Body of pancreas (tissue), 4 donors: ENCODE results near the gene NEGR1. TPM values are rescaled to one million over a fixed set of nuclear protein-coding genes. Genes with fewer than 3 reads are reported as not detected.

Experiments used
- ATAC-seq: fragments of 150-250 bp; one replicate; pipeline ENCODE4 v1.9.1; 2016
- DNase-seq, 4 donors: peaks; one replicate each; pipeline ENCODE4 v3.0.0-alpha.2; 2019
- H3K27ac ChIP-seq, 4 donors: fragments of 200-600 bp; sonication (generic); 1 replicate in 3 of 4; 2 replicates in 1 of 4; pipeline versions ENCODE4 v1.5.1 to v1.6.1; 2016 to 2019; ENCODE audit warnings: mild to moderate bottlenecking in 1 of 4, mixed read lengths in 1 of 4, moderate library complexity in 1 of 4
- H3K27me3 ChIP-seq, 2 donors: fragments of 200-600 bp; sonication (generic); one replicate each; pipeline ENCODE4 v1.6.0; 2016; ENCODE audit warnings: mild to moderate bottlenecking in 1 of 2
- H3K36me3 ChIP-seq, 2 donors: fragments of 200-600 bp; sonication (generic); replicated peaks in 1 of 2; 2 replicates each; pipeline ENCODE4 v1.5.1; 2016; ENCODE audit warnings: low read depth in 2 of 2; ENCODE audit not compliant: insufficient read depth in 1 of 2
- H3K4me1 ChIP-seq: fragments of 200-600 bp; sonication (generic); one replicate; pipeline ENCODE4 v1.6.0; 2016
- H3K4me3 ChIP-seq, 2 donors: fragments of 200-600 bp; sonication (generic); 1 replicate in 1 of 2; 2 replicates in 1 of 2; pipeline ENCODE4 v1.5.1; 2016 to 2019
- H3K9me3 ChIP-seq, 3 donors: fragments of 200-600 bp; sonication (generic); 1 replicate in 2 of 3; 2 replicates in 1 of 3; pipeline ENCODE4 v1.5.1; 2016
- POLR2A ChIP-seq, 3 donors: fragments of 450-650 bp; IDR thresholded peaks; one replicate each; pipeline ENCODE4 v1.6.1; 2016; ENCODE audit warnings: antibody characterized with exemption in 3 of 3, mild to moderate bottlenecking in 2 of 3
- WGBS, 2 donors: methylation state at CpG; one replicate each; pipeline ENCODE4 v1.1.5; 2017; 5-methylcytosine and 5-hydroxymethylcytosine counted together
- intact Hi-C: fragments of 100-400 bp; cut with DNase I; formaldehyde crosslinking; loops from one replicate; pipeline ENCODE4 v1.15.1; 2023
- total RNA-seq, 2 donors: library from RNA; depleted of rRNA; stranded (reverse); fragments of >200 nt; gene quantifications; one replicate each; pipeline ENCODE4 v1.1.0, GENCODE V29; 2016
- TF ChIP-seq, protein P1 (sequence below), 7 experiments: fragments of 450-650 bp in 4 of 7; fragments of 200-600 bp in 3 of 7; sonication (generic) in 3 of 7; IDR thresholded peaks; one replicate each; pipeline ENCODE4 v1.5.1; 2016 to 2019; ENCODE audit warnings: antibody characterized with exemption in 7 of 7

NEGR1 gene
- total RNA-seq, 2 donors from 2014 or later: 6.3 to 9.6 TPM

DNA sequence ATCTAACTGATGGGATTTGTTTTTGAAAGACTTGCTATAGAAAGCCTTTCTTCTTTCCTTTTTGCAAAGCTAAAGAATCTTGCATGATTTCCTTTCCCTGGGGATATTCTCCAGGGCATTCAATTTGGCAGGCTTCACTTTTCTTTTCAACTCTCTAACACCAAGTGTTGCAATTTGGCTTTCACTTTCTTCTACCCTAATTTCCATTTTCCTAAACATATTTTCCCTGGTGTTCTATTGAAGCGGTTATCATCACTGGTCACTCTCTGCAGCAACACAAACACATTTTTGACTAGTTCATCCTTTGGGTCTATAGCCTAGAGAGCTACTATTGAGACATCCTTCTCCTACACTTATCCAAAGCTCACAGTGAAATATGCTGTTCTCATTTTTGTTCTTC, 424.5 kb downstream of the NEGR1 start:
- Histone ChIP-seq H3K27me3 (no peaks in the 10 kb centered on the region), H3K9me3 (peaks cover 0 to under 1% (median 0%) of the 10 kb centered on the region in 3 donors), H3K4me1 (no peaks in the 10 kb centered on the region), H3K4me3 (no peak overlapping the region), H3K27ac (no peak overlapping the region), H3K36me3 (no peaks in the 10 kb centered on the region)
- intact Hi-C loops: no loop called here
- no peak for TF ChIP-seq POLR2A (IDR thresholded peaks at IDR 0.05)
- TF ChIP-seq, protein P1, sequence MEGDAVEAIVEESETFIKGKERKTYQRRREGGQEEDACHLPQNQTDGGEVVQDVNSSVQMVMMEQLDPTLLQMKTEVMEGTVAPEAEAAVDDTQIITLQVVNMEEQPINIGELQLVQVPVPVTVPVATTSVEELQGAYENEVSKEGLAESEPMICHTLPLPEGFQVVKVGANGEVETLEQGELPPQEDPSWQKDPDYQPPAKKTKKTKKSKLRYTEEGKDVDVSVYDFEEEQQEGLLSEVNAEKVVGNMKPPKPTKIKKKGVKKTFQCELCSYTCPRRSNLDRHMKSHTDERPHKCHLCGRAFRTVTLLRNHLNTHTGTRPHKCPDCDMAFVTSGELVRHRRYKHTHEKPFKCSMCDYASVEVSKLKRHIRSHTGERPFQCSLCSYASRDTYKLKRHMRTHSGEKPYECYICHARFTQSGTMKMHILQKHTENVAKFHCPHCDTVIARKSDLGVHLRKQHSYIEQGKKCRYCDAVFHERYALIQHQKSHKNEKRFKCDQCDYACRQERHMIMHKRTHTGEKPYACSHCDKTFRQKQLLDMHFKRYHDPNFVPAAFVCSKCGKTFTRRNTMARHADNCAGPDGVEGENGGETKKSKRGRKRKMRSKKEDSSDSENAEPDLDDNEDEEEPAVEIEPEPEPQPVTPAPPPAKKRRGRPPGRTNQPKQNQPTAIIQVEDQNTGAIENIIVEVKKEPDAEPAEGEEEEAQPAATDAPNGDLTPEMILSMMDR (IDR thresholded peaks at IDR 0.05): no peak
- ATAC-seq: no peak
- 76 to 91% methylated on average over 1 of the region's 1 CpG for WGBS, 2 donors
- DNase-seq: no peak

DNA sequence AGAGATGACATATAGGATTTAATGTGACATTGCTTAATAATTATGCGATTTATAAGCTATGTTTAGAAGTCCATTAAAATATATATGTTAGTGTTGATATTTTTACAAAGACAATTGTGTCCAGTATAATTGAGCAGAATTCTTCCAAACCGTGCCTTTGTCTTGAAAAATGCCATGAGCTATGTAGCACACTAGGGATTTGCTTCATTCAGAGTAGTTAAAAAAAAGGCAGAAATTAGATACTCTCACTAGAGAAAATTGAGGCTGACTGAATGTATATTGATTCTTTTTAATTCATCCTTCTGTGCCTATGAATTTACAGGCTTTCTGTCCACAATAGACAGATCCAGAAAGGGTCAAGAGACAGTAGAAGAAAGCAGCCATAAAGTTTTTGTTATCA, 429.0 kb downstream of the NEGR1 start:
- no peak overlapping the region for H3K27ac ChIP-seq
- no peak for TF ChIP-seq POLR2A (IDR thresholded peaks at IDR 0.05)
- TF ChIP-seq, protein P1 (IDR thresholded peaks at IDR 0.05): no peak
- H3K4me1 ChIP-seq: no peaks in the 10 kb centered on the region
- intact Hi-C loops: no loop called here
- H3K4me3 ChIP-seq: no peak overlapping the region
- ATAC-seq: no peak
- WGBS, 2 donors: 82 to 85% methylated on average over 2 of the region's 2 CpGs
- no peaks in the 10 kb centered on the region for H3K36me3 ChIP-seq
- no peak for DNase-seq
- H3K9me3 ChIP-seq: no peaks in the 10 kb centered on the region
- no peaks in the 10 kb centered on the region for H3K27me3 ChIP-seq

DNA sequence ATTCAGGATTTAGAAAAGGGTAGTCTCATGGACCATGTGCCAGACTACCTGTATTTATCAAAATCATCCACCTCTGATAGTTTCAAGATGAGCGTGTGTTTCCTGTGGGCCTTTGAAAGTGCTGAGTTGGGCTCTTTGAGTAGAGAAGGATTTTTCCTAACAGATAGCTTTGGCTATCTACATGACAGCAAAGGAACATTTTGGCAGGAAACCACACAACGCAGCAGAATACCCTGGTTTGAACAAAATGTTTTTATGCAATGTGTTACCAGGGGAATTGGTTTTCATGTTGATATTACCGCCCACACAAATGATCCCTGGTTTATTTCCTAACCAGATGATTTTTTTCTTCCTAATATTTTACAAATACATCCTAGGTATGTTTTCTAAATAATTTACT, 431.4 kb downstream of the NEGR1 start:
- Histone ChIP-seq H3K9me3 (no peaks in the 10 kb centered on the region), H3K27me3 (no peaks in the 10 kb centered on the region), H3K4me1 (no peaks in the 10 kb centered on the region), H3K4me3 (no peak overlapping the region), H3K27ac (no peak overlapping the region), H3K36me3 (no peaks in the 10 kb centered on the region)
- WGBS, 2 donors: 72 to 80% methylated on average over 3 of the region's 3 CpGs
- intact Hi-C loops: no loop called here
- ATAC-seq: peak; percentile 42
- DNase-seq: peak in 2 of 4 donors; percentile 15 to 31
- TF ChIP-seq, protein P1 (IDR thresholded peaks at IDR 0.05): no peak
- TF ChIP-seq POLR2A (IDR thresholded peaks at IDR 0.05): no peak

DNA sequence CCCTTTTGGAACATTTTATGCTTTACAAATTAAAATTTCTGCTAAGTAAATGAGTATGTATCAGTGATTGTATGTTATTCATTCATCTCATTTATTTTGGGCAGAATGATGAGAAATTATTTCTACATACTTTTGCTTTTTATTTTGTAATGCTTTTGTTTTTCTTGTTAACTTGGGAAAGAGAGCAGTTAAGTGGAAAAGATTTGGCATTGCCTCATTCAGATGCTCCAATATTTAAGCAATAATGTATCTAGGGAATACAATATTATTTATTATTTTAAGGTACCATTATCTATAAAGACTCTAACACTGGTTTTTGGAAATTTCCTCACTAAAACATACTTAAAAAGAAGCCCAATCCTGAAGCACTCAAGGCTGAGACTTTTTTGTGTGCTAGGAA, 431.8 kb downstream of the NEGR1 start:
- H3K4me1 ChIP-seq: no peaks in the 10 kb centered on the region
- no peaks in the 10 kb centered on the region for H3K9me3 ChIP-seq
- no peak overlapping the region for H3K27ac ChIP-seq
- H3K4me3 ChIP-seq: no peak overlapping the region
- intact Hi-C loops: no loop called here
- DNase-seq (no peak), ATAC-seq (no peak)
- H3K36me3 ChIP-seq: no peaks in the 10 kb centered on the region
- TF ChIP-seq, protein P1 (IDR thresholded peaks at IDR 0.05): no peak
- TF ChIP-seq POLR2A (IDR thresholded peaks at IDR 0.05): no peak
- no peaks in the 10 kb centered on the region for H3K27me3 ChIP-seq

DNA sequence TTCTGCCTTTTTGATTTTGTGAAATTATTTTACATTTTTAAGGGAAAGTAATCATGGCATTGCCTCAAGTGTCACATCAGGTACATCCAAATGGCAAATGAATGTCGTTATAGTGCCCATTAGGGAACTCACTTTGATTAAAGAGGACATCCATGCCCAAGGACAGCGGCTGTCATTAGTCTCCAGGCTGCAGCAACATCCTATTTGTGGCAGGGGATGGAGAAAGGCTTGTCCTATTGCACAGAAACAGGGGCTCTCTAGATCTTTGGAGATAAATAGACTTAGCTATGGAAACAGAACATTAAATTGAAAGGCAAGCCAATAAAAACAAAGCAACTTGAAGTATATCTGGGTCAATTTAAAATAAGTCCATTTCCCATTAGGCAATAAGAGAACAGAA, 439.3 kb downstream of the NEGR1 start:
- no peaks in the 10 kb centered on the region for H3K36me3 ChIP-seq
- H3K9me3 ChIP-seq: no peaks in the 10 kb centered on the region
- H3K4me1 ChIP-seq: no peaks in the 10 kb centered on the region
- 78 to 83% methylated on average over 2 of the region's 2 CpGs for WGBS, 2 donors
- H3K27ac ChIP-seq: no peak overlapping the region
- DNase-seq (no peak), ATAC-seq (no peak)
- TF ChIP-seq POLR2A (IDR thresholded peaks at IDR 0.05): no peak
- TF ChIP-seq, protein P1 (IDR thresholded peaks at IDR 0.05): no peak
- no peaks in the 10 kb centered on the region for H3K27me3 ChIP-seq
- no peak overlapping the region for H3K4me3 ChIP-seq
- intact Hi-C loops: no loop called here
